OCI-LY7 (cell line): ENCODE data around the gene SEZ6L2. TPM values are rescaled to one million over a fixed set of nuclear protein-coding genes. Genes with fewer than 3 reads are reported as not detected.
A peak's percentile ranks its signal among the peaks of the same experiment; 100 is the strongest.

Source experiments
- BruUV-seq: library from RNA; stranded (reverse); fragments of 400-500 nt; replicated peaks from 2 replicates; lab custom pipeline; 2021; lab: Mats Ljungman, UMichigan
- CTCF ChIA-PET: fragments of 300-600 bp; sonication (Branson Sonifier 250); formaldehyde crosslinking; loops from one replicate; lab custom pipeline; 2022; ENCODE audit warnings: antibody characterized with exemption; ENCODE audit not compliant: unreplicated experiment; lab: Charles Lee
- POLR2A ChIA-PET: fragments of 300-600 bp; sonication (Branson Sonifier 250); formaldehyde crosslinking; loops from one replicate; lab custom pipeline; 2022; ENCODE audit warnings: antibody characterized with exemption; lab: Charles Lee
- DNase-seq: peaks from one replicate; pipeline ENCODE4 v3.0.0-alpha.2; 2015; ENCODE audit warnings: low spot score
- H2AFZ ChIP-seq: fragments of 200-600 bp; sonication (generic), shearing (Covaris generic); 2 replicates; pipeline ENCODE4 v1.6.1; 2014; ENCODE audit warnings: mild to moderate bottlenecking, antibody characterized with exemption, low read length, moderate library complexity
- H3K27ac ChIP-seq: fragments of 200-600 bp; sonication (generic); 2 replicates; pipeline ENCODE4 v1.5.1; 2014; ENCODE audit warnings: mixed run types, low read depth, mild to moderate bottlenecking, moderate library complexity, low read length, inconsistent platforms; ENCODE audit not compliant: poor library complexity, severe bottlenecking
- H3K36me3 ChIP-seq: fragments of 200-600 bp; sonication (generic); 2 replicates; pipeline ENCODE4 v1.6.1; 2014; ENCODE audit warnings: mild to moderate bottlenecking, antibody characterized with exemption, low read length, moderate library complexity, mixed read lengths; ENCODE audit not compliant: insufficient read depth
- H3K4me1 ChIP-seq: fragments of 200-600 bp; sonication (generic); 2 replicates; pipeline ENCODE4 v1.5.1; 2014; ENCODE audit warnings: mild to moderate bottlenecking, low read length; ENCODE audit not compliant: insufficient read depth, poor library complexity, severe bottlenecking
- H3K4me2 ChIP-seq: fragments of 200-600 bp; sonication (generic); 2 replicates; pipeline ENCODE4 v1.6.1; 2014; ENCODE audit warnings: mild to moderate bottlenecking, low read length
- H3K4me3 ChIP-seq: fragments of 200-600 bp; sonication (generic); 2 replicates; pipeline ENCODE4 v1.5.1; 2014; ENCODE audit warnings: mild to moderate bottlenecking, low read depth, low read length; ENCODE audit not compliant: poor library complexity, severe bottlenecking
- H3K79me2 ChIP-seq: fragments of 200-600 bp; sonication (generic); 2 replicates; pipeline ENCODE4 v1.6.1; 2016; ENCODE audit warnings: low read depth, mild to moderate bottlenecking, low read length, moderate library complexity, mixed read lengths; ENCODE audit not compliant: insufficient read depth
- H3K9me2 ChIP-seq: fragments of 200-600 bp; sonication (generic); 2 replicates; pipeline ENCODE4 v1.6.1; 2016; ENCODE audit warnings: mild to moderate bottlenecking, low read length, mixed read lengths; ENCODE audit not compliant: insufficient read depth
- H3K9me3 ChIP-seq: fragments of 200-600 bp; sonication (generic); 2 replicates; pipeline ENCODE4 v1.6.1; 2014; ENCODE audit warnings: mild to moderate bottlenecking, mixed run types, low read length, mixed read lengths
- H4K20me1 ChIP-seq: fragments of 200-600 bp; sonication (generic); 2 replicates; pipeline ENCODE4 v1.6.1; 2014; ENCODE audit warnings: mild to moderate bottlenecking, antibody characterized with exemption, low read length, moderate library complexity, mixed read lengths; ENCODE audit not compliant: insufficient read depth
- CTCF ChIP-seq: fragments of 200-600 bp; sonication (generic); conservative IDR thresholded peaks from 2 replicates; pipeline ENCODE4 v1.5.1; 2014; ENCODE audit warnings: mild to moderate bottlenecking, antibody characterized with exemption, low read length, moderate library complexity, mixed read lengths
- EZH2phosphoT487 ChIP-seq: fragments of 200-600 bp; sonication (generic); IDR thresholded peaks from 2 replicates; pipeline ENCODE4 v1.6.1; 2018; ENCODE audit warnings: low read depth, borderline replicate concordance, mild to moderate bottlenecking, mixed run types, antibody characterized with exemption, low read length, moderate library complexity, mixed read lengths
- intact Hi-C: fragments of 100-400 bp; cut with micrococcal nuclease; formaldehyde crosslinking; loops from one replicate; pipeline ENCODE4 v1.10.0; 2022; ENCODE audit not compliant: unreplicated experiment
- total RNA-seq, 2 experiments: library from RNA; depleted of rRNA in 1 of 2; stranded (reverse); fragments of >200 nt in 1 of 2; shearing (Covaris generic) in 1 of 2; gene quantifications; 2 replicates each; pipeline ENCODE4 v1.2.3, GENCODE V29; 2014 to 2022

The SEZ6L2 gene
- total RNA-seq, 2 experiments from 2014 or later = 0.98 to 1.0 TPM

DNA sequence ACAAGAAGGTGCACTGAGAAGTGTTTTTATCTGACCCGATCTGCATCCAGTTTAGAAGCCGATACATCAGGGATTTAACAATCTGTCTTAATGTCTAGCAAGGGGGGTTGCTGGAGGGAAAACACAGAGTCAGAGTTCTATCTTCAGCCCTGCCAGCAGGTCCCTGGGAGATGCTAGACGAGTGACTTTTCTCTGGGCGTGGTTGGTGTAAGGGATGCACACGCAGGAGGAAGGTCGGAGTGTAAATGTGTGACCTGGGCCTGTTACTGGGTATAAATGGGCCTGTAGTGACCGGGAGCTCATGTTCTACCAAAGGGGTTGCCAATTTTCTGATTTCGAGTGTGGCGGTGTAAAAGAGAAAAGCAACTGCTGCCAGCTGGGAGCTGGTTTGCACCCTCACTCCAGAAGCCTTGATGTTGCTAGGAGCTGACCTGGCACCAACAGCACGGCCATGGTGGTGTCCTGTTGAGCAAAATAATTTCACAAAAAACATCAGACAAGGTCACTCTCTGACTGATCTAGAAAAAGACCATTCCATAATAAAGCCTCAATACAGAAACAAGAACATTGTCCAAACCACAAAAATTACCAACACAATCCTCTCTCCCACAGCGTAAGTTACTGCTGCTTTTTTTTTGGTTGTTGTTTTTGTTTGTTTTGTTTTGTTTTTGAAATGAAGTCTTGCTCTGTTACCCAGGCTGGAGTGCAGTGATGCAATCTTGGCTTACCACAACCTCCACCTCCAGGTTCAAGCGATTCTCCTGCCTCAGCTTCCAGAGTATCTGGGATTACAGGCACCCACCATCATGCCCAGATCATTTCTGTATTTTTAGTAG, 27.9 kb upstream of the SEZ6L2 start:
- H3K4me3 ChIP-seq = peak overlapping the region; percentile 91
- H3K4me2 ChIP-seq = peak overlapping the region; percentile 96
- H3K36me3 ChIP-seq = 0 out of 2 replicates have a peak, but pooled peaks cover 5% of the 10 kb centered on the region
- no peaks in the 10 kb centered on the region for H3K9me2 ChIP-seq
- TF ChIP-seq CTCF = no peak
- no peak for TF ChIP-seq EZH2phosphoT487
- H2AFZ ChIP-seq = no peak overlapping the region
- no peak overlapping the region for H3K27ac ChIP-seq
- intact Hi-C loops = loop anchor here (2.0 kb wide), 1 partner anchor 70 kb away; the partner anchor contains the start of gene INO80E
- no peaks in the 10 kb centered on the region for H3K9me3 ChIP-seq
- ChIA-PET POLR2A (interaction anchor here (0.7 to 2.8 kb wide), 10 partner anchors 8 to 248 kb away, joined by 3 to 17 read pairs (median 5); partner anchors contain the start of genes QPRT, TAOK2 and TMEM219), CTCF (interaction anchor here (0.7 kb wide), 1 partner anchor 46 kb away, joined by 4 read pairs; the partner anchor contains the start of gene TAOK2)
- H3K79me2 ChIP-seq = peaks cover 15% of the 10 kb centered on the region; the same call in 1 of the 2 replicates
- BruUV-seq = TSS peak; percentile 72
- no peak for DNase-seq
- peaks cover 25% of the 10 kb centered on the region for H3K4me1 ChIP-seq
- H4K20me1 ChIP-seq = 0 out of 2 replicates have a peak, but pooled peaks cover 4% of the 10 kb centered on the region

- Histone ChIP-seq H3K79me2 (peaks cover 15% of the 10 kb centered on the region; the same call in 1 of the 2 replicates), H3K4me1 (peaks cover 25% of the 10 kb centered on the region), H3K4me3 (peak overlapping the region; percentile 91), H3K9me2 (no peaks in the 10 kb centered on the region), H3K4me2 (peak overlapping the region; percentile 96), H4K20me1 (0 out of 2 replicates have a peak, but pooled peaks cover 4% of the 10 kb centered on the region), H3K9me3 (no peaks in the 10 kb centered on the region), H3K36me3 (peaks cover 10% of the 10 kb centered on the region; the same call in 1 of the 2 replicates), H2AFZ (peak overlapping the region; percentile 59; the same call in 1 of the 2 replicates), H3K27ac (peak overlapping the region; percentile 32)
- no peak for DNase-seq
- TF ChIP-seq CTCF = no peak
- no peak for TF ChIP-seq EZH2phosphoT487
- POLR2A ChIA-PET = interaction anchor here (0.7 to 2.8 kb wide), 12 partner anchors 9 to 247 kb away, joined by 3 to 17 read pairs (median 5); partner anchors contain the start of genes HIRIP3, QPRT, TAOK2 and TMEM219
- no TSS peak for BruUV-seq
- CTCF ChIA-PET = interaction anchor here (0.7 kb wide), 1 partner anchor 197 kb away, joined by 7 read pairs; the partner anchor contains the start of gene MAPK3
- intact Hi-C loops = loop anchor here (1.0 to 2.0 kb wide), 3 partner anchors 29 to 70 kb away; partner anchors contain the start of genes INO80E and TAOK2
Observed at GRCh38 chr16:29926711-29927052, 27.3 kb upstream of the SEZ6L2 start.
